AG04450 (cell line): ENCODE measurements around the gene IRAG1. TPM values are rescaled to one million over a fixed set of nuclear protein-coding genes. Genes with fewer than 3 reads are reported as not detected.

Source experiments
- CTCF ChIA-PET: fragments of 300-600, 350-600 bp; formaldehyde crosslinking; extraction: SDS; loops from one replicate; lab custom pipeline; 2022; ENCODE audit warnings: antibody characterized with exemption, inconsistent platforms; lab: Charles Lee
- POLR2A ChIA-PET: fragments of 350-600 bp; formaldehyde crosslinking; extraction: SDS; loops from one replicate; lab custom pipeline; 2021; ENCODE audit warnings: antibody characterized with exemption, inconsistent platforms; lab: Yijun Ruan, JAX
- DNase-seq: peaks from one replicate; pipeline ENCODE4 v3.0.0-alpha.2; 2011; ENCODE audit warnings: low read depth, low spot score
- H3K27ac ChIP-seq: one replicate; pipeline ENCODE4 v1.5.1; 2012; ENCODE audit warnings: low read depth, low read length, control low read depth
- H3K27me3 ChIP-seq: one replicate; pipeline ENCODE4 v1.6.0; 2012; ENCODE audit warnings: low read length; ENCODE audit not compliant: control insufficient read depth, insufficient read depth
- H3K4me3 ChIP-seq: 2 replicates; pipeline ENCODE4 v1.5.1; 2011; ENCODE audit warnings: mild to moderate bottlenecking, low read depth, low read length, control low read depth
- H3K9me3 ChIP-seq: 2 replicates; pipeline ENCODE4 v1.5.1; 2012; ENCODE audit warnings: low read length; ENCODE audit not compliant: control insufficient read depth, insufficient read depth
- CTCF ChIP-seq: IDR thresholded peaks from 2 replicates; pipeline ENCODE4 v1.5.1; 2011; ENCODE audit warnings: low read depth, low read length, control low read depth, inconsistent platforms
- polyA plus RNA-seq: library from polyadenylated mRNA; depleted of rRNA; stranded (reverse); fragments of >200 nt; gene quantifications from 2 replicates; pipeline ENCODE4 v1.2.3, GENCODE V29; 2011

The IRAG1 gene
- polyA plus RNA-seq, 1 experiment: 60.3 TPM

GRCh38 chr11:10708131-10708530 lies 14.6 kb upstream of the IRAG1 start:
- Histone ChIP-seq H3K9me3 (no peaks in the 10 kb centered on the region), H3K27ac (no peak overlapping the region), H3K27me3 (no peaks in the 10 kb centered on the region), H3K4me3 (no peak overlapping the region)
- ChIA-PET POLR2A (interaction anchor here (2.5 kb wide), 1 partner anchor 14 kb away, joined by 14 read pairs; the partner anchor contains the start of gene IRAG1), CTCF (interaction anchor here (1.4 kb wide), 1 partner anchor 168 kb away, joined by 6 read pairs; the partner anchor contains the start of gene RNF141)
- no peak for TF ChIP-seq CTCF
- no peak for DNase-seq

- POLR2A ChIA-PET: no interaction called here
- peaks cover 8% of the 10 kb centered on the region for H3K9me3 ChIP-seq
- TF ChIP-seq CTCF: no peak
- CTCF ChIA-PET: no interaction called here
- H3K27me3 ChIP-seq: no peaks in the 10 kb centered on the region
- DNase-seq: no peak
- no peak overlapping the region for H3K4me3 ChIP-seq
- H3K27ac ChIP-seq: no peak overlapping the region
Measured at GRCh38 chr11:10701982-10702381, 8.4 kb upstream of the IRAG1 start.

GRCh38 chr11:10699072-10699471 lies 5.5 kb upstream of the IRAG1 start:
- Histone ChIP-seq H3K27ac (no peak overlapping the region), H3K9me3 (peaks cover 8% of the 10 kb centered on the region), H3K4me3 (no peak overlapping the region), H3K27me3 (no peaks in the 10 kb centered on the region)
- TF ChIP-seq CTCF: no peak
- ChIA-PET CTCF (no interaction called here), POLR2A (interaction anchor here (0.6 kb wide), 1 partner anchor 78 kb away, joined by 3 read pairs; no protein-coding TSS in a partner anchor)
- no peak for DNase-seq

- ChIA-PET POLR2A (interaction anchor here (1.1 kb wide), 1 partner anchor 54 kb away, joined by 3 read pairs; the partner anchor contains the start of gene CTR9), CTCF (no interaction called here)
- no peak overlapping the region for H3K27ac ChIP-seq
Measured at GRCh38 chr11:10697323-10697620, 3.7 kb upstream of the IRAG1 start.

More at GRCh38 chr11:10697323-10697620, 3.7 kb upstream of the IRAG1 start:
- Histone ChIP-seq H3K27me3 (no peaks in the 10 kb centered on the region), H3K9me3 (peaks cover 8% of the 10 kb centered on the region), H3K4me3 (no peak overlapping the region)
- DNase-seq: no peak
- no peak for TF ChIP-seq CTCF
